IPS-15b (cell line): ENCODE results near the gene FUT3.
A peak's percentile ranks its signal among the peaks of the same experiment; 100 is the strongest.

Source experiments
- H3K27me3 ChIP-seq: one replicate; pipeline ENCODE4 v1.6.1; 2013; ENCODE audit warnings: low read length; ENCODE audit not compliant: control insufficient read depth, insufficient read depth
- H3K36me3 ChIP-seq: one replicate; pipeline ENCODE4 v1.6.1; 2013; ENCODE audit warnings: low read length; ENCODE audit not compliant: control insufficient read depth, insufficient read depth
- H3K4me1 ChIP-seq: one replicate; pipeline ENCODE4 v1.6.1; 2013; ENCODE audit warnings: mild to moderate bottlenecking, low read length; ENCODE audit not compliant: control insufficient read depth, insufficient read depth
- H3K4me3 ChIP-seq: one replicate; pipeline ENCODE4 v1.5.1; 2013; ENCODE audit warnings: low read depth, low read length
- H3K9ac ChIP-seq: one replicate; pipeline ENCODE4 v1.6.1; 2013; ENCODE audit warnings: low read depth, mild to moderate bottlenecking, low read length
- H3K9me3 ChIP-seq: one replicate; pipeline ENCODE4 v1.6.1; 2013; ENCODE audit warnings: mild to moderate bottlenecking, low read length; ENCODE audit not compliant: control insufficient read depth, insufficient read depth

FUT3 gene

GRCh38 chr19:5838353-5839064, 12.7 kb downstream of the FUT3 start:
- Histone ChIP-seq H3K4me1 (no peaks in the 10 kb centered on the region), H3K9ac (no peak overlapping the region), H3K9me3 (no peaks in the 10 kb centered on the region), H3K4me3 (no peak overlapping the region), H3K27me3 (no peaks in the 10 kb centered on the region), H3K36me3 (no peaks in the 10 kb centered on the region)

DNA sequence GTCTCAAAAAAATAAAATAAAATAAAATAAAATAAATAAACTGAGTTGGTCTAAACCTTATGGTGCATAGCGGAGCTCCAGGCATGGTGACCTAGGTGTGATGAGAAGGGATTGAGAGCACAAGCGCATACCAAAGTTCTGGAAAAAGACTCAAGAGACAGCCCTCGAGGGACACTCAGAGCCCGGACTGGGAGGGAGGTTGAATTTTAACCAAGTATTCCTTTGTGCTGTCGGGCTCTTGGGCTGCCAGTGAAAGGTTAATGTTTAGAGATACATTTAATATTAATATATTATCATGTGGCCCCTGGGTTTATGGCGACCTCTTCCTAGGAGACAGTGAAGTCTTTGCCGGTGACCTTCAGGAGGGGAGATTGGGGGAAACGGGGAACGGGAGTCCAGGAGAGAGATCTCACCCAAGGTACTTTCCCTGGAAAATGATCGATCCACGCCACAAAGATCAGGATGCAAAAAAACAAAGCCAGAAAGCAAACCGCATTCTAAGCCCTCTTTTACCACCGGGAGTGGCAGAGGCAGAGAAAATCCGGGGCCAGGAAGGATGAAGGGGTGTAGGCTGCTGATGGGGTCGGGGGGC, 13.4 kb downstream of the FUT3 start:
- Histone ChIP-seq H3K4me1 (no peaks in the 10 kb centered on the region), H3K36me3 (no peaks in the 10 kb centered on the region), H3K9ac (no peak overlapping the region), H3K27me3 (no peaks in the 10 kb centered on the region), H3K4me3 (no peak overlapping the region), H3K9me3 (no peaks in the 10 kb centered on the region)

- no peak overlapping the region for H3K4me3 ChIP-seq
- H3K36me3 ChIP-seq, result no peaks in the 10 kb centered on the region
- H3K9ac ChIP-seq, result no peak overlapping the region
- H3K4me1 ChIP-seq, result no peaks in the 10 kb centered on the region
- H3K9me3 ChIP-seq, result no peaks in the 10 kb centered on the region
- no peaks in the 10 kb centered on the region for H3K27me3 ChIP-seq
Observed at GRCh38 chr19:5832527-5833216, 18.6 kb downstream of the FUT3 start.

- H3K4me3 ChIP-seq, result no peak overlapping the region
- H3K4me1 ChIP-seq, result peaks cover under 1% of the 10 kb centered on the region
- H3K9me3 ChIP-seq, result no peaks in the 10 kb centered on the region
- no peaks in the 10 kb centered on the region for H3K27me3 ChIP-seq
- no peaks in the 10 kb centered on the region for H3K36me3 ChIP-seq
- no peak overlapping the region for H3K9ac ChIP-seq
Observed at GRCh38 chr19:5832061-5832460, 19.2 kb downstream of the FUT3 start.

DNA sequence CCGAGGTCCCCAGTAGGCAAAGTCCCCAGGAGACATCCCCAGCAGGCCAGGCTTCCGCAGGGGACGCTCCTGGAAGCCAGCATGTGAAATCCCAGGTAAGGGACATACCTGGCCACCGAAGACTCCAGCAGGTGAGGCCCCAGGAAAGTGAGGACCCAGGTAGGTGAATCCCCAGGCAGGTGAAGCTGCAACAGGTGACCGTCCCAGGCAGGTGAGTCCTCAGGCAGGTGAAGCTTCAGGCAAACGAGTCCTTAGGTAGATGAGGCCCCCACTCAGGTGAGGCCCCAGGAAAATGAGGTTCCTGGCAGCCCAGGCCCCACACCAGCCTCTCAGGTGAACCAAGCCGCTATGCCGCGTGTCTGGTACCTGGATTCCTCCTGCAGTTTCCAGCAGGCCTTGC, 20.1 kb downstream of the FUT3 start:
- H3K4me3 ChIP-seq, result no peak overlapping the region
- no peaks in the 10 kb centered on the region for H3K27me3 ChIP-seq
- peaks cover 3% of the 10 kb centered on the region for H3K4me1 ChIP-seq
- H3K9me3 ChIP-seq, result no peaks in the 10 kb centered on the region
- no peak overlapping the region for H3K9ac ChIP-seq
- no peaks in the 10 kb centered on the region for H3K36me3 ChIP-seq

GRCh38 chr19:5829567-5830310, 21.5 kb downstream of the FUT3 start:
- Histone ChIP-seq H3K9me3 (no peaks in the 10 kb centered on the region), H3K9ac (no peak overlapping the region), H3K4me1 (peaks cover 3% of the 10 kb centered on the region), H3K27me3 (no peaks in the 10 kb centered on the region), H3K4me3 (peak overlapping the region; percentile 86), H3K36me3 (no peaks in the 10 kb centered on the region)

DNA sequence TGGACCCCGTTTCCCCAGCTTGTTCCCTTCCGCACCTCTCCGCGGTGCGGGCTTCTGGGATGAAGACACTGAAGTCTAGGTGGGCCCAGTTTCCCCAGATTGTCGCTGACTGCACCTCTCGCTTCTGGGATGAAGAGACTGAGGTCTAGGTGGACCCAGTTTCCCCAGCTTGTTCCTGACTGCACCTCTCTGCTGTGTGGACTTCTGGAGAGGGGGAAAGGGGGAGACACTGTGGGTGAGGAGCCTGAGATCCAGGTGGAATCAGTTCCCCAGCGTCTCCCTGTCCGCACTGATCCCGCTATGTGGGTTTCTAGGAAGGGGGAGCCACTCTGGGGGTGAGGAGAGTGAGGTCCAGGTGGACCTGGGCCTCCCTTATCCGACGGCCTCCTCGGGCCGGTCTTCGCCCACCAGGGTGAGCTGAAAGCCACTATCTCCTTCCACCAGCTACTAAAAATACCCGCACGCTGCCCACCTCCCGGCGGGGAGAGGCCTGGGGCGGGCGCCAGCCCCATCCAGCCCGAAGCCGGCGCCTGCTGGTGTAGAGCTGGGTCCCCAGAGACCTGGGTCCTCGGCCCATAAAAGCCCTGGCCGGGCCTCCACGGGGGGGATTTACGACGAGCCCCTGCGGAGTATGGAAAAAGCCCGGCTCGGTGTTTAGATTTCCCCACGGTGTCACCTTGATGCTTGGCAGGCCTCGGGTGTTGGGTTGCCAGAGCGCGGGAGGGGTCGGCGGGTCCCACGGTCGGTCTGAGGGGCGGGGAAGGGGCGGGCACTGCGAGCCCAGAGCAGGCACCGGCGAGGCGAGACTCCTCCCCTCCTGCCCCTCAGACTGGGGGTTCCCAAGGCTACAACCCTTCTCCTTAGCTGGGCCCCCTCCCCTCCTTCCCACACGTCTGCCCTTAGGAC, 22.3 kb downstream of the FUT3 start:
- H3K36me3 ChIP-seq, result no peaks in the 10 kb centered on the region
- peaks cover 3% of the 10 kb centered on the region for H3K4me1 ChIP-seq
- H3K9ac ChIP-seq, result peak overlapping the region; percentile 82
- no peaks in the 10 kb centered on the region for H3K9me3 ChIP-seq
- no peaks in the 10 kb centered on the region for H3K27me3 ChIP-seq
- H3K4me3 ChIP-seq, result peak overlapping the region; percentile 86

- H3K4me1 ChIP-seq, result peaks cover 3% of the 10 kb centered on the region
- no peaks in the 10 kb centered on the region for H3K27me3 ChIP-seq
- peak overlapping the region; percentile 82 for H3K9ac ChIP-seq
- H3K4me3 ChIP-seq, result peak overlapping the region; percentile 86
- H3K9me3 ChIP-seq, result no peaks in the 10 kb centered on the region
- H3K36me3 ChIP-seq, result no peaks in the 10 kb centered on the region
Observed at GRCh38 chr19:5827891-5828660, 23.2 kb downstream of the FUT3 start.

DNA sequence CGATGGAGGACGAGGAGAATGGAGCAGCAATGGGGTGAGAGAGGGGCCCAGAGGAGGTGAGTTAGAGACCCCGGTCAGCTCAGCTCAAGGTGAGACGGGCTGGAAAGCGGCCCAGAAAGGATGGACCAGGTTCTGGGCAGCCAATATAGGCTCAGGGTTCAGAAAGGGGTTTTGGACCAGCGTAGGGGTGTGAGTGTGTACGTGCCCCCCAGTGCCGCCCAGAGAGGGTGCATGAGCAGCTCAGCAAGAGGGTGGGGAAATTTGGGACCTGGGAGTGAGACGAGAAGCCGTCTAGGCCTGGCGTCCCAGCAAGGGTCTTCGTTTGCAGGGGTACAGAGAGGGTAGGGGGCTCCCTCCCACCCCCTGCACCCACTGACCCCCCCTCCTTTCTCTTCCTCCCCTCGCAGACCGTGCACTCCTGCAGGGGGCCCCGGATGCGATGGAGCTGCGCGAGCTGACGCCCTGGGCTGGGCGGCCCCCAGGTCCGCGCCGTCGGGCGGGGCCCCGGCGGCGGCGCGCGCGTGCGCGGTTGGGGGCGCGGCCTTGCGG, 23.8 kb downstream of the FUT3 start:
- H3K36me3 ChIP-seq, result no peaks in the 10 kb centered on the region
- H3K9me3 ChIP-seq, result no peaks in the 10 kb centered on the region
- H3K9ac ChIP-seq, result no peak overlapping the region
- peaks cover 3% of the 10 kb centered on the region for H3K4me1 ChIP-seq
- H3K4me3 ChIP-seq, result peak overlapping the region; percentile 86
- H3K27me3 ChIP-seq, result no peaks in the 10 kb centered on the region

DNA sequence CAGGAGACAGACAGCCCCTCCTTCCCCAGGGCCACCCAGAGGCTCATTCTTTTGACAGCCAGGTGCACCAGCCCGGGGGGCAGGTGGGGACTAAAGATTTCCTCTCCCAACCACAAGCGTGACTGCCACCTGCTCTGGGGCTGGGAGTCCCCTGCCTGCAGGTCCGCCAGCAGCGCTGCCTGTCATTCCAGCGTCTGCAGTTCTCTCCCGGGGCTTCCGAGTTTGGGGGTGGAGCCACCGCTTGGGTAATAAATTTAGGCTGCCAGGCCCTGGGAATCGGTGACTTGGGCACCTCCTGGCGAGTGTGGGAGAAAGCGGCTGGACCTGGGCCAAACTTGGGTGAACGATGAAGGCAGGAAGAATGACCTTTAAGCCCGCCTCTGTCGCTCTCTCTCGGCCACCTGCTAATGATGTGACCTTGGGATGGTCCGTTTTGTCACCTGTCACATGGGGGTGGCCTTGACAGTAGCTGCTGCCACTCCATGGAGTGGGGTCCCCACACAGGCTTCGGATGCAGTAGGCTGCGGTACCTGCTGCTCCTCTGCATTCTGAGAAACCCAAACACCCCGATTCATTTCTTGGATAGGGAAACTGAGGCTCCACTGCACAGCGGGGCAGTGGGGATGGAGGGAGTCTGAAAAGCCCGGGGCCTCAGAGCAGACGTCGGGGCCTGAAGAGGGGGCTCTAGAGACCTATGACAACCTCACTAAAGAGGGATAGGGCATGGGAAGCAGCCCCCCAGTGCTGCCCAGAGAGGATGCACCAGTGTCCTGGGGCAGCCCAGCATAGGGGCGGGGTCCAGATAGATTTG, 24.5 kb downstream of the FUT3 start:
- Histone ChIP-seq H3K9me3 (no peaks in the 10 kb centered on the region), H3K9ac (no peak overlapping the region), H3K4me3 (peak overlapping the region; percentile 54), H3K27me3 (no peaks in the 10 kb centered on the region), H3K4me1 (peaks cover 3% of the 10 kb centered on the region), H3K36me3 (no peaks in the 10 kb centered on the region)
